Measurements from ENCODE around the gene ISG15. TPM values are rescaled to one million over a fixed set of nuclear protein-coding genes. Genes with fewer than 3 reads are reported as not detected.

ISG15 gene
- total and polyA plus RNA-seq, 2 of the 13 experiments (the other 11 are each of a cell fraction or from before 2014, with no cell fraction given), result 42.1 to 54.9 TPM

GRCh38 chr1:1000357-1001056 lies 12.8 kb upstream of the ISG15 start (continued):
- TF ChIP-seq, protein P1, sequence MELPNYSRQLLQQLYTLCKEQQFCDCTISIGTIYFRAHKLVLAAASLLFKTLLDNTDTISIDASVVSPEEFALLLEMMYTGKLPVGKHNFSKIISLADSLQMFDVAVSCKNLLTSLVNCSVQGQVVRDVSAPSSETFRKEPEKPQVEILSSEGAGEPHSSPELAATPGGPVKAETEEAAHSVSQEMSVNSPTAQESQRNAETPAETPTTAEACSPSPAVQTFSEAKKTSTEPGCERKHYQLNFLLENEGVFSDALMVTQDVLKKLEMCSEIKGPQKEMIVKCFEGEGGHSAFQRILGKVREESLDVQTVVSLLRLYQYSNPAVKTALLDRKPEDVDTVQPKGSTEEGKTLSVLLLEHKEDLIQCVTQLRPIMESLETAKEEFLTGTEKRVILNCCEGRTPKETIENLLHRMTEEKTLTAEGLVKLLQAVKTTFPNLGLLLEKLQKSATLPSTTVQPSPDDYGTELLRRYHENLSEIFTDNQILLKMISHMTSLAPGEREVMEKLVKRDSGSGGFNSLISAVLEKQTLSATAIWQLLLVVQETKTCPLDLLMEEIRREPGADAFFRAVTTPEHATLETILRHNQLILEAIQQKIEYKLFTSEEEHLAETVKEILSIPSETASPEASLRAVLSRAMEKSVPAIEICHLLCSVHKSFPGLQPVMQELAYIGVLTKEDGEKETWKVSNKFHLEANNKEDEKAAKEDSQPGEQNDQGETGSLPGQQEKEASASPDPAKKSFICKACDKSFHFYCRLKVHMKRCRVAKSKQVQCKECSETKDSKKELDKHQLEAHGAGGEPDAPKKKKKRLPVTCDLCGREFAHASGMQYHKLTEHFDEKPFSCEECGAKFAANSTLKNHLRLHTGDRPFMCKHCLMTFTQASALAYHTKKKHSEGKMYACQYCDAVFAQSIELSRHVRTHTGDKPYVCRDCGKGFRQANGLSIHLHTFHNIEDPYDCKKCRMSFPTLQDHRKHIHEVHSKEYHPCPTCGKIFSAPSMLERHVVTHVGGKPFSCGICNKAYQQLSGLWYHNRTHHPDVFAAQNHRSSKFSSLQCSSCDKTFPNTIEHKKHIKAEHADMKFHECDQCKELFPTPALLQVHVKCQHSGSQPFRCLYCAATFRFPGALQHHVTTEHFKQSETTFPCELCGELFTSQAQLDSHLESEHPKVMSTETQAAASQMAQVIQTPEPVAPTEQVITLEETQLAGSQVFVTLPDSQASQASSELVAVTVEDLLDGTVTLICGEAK (IDR thresholded peaks at IDR 0.05), result no peak
- TF ChIP-seq, protein P1 (CRISPR knock-in tag; IDR thresholded peaks at IDR 0.05), result peak; percentile 69; the same call in 1 of the 2 replicates
- TF ChIP-seq ZNF724P (CRISPR knock-in tag; IDR thresholded peaks at IDR 0.05; ENCODE audit: borderline replicate concordance) (peak; percentile 94; the same call in 1 of the 2 replicates), SOX13 (IDR thresholded peaks at IDR 0.05) (no peak), SOX13 (CRISPR knock-in tag; conservative IDR thresholded peaks at IDR 0.05 in 1 of 2, IDR thresholded peaks at IDR 0.05 in 1 of 2) (peak in 1 of 2 experiments; percentile 29; a peak in 1 of 4 replicates), ZNF44 (CRISPR knock-in tag; IDR thresholded peaks at IDR 0.05) (no peak), HHEX (CRISPR knock-in tag; IDR thresholded peaks at IDR 0.05) (no peak), ZNF496 (CRISPR knock-in tag; IDR thresholded peaks at IDR 0.05; ENCODE audit: insufficient replicate concordance) (no peak), FOXO1 (CRISPR knock-in tag; IDR thresholded peaks at IDR 0.05) (0 out of 2 replicates have a peak, but pooled peaks have one; percentile 17), ZNF468 (CRISPR knock-in tag; IDR thresholded peaks at IDR 0.05) (no peak), ZNF562 (CRISPR knock-in tag; IDR thresholded peaks at IDR 0.05; ENCODE audit: borderline replicate concordance) (no peak; the same call in 1 of the 2 replicates), ARHGAP35 (CRISPR knock-in tag; IDR thresholded peaks at IDR 0.05; ENCODE audit: borderline replicate concordance) (peak; percentile 78)
- TF ChIP-seq, protein P2, sequence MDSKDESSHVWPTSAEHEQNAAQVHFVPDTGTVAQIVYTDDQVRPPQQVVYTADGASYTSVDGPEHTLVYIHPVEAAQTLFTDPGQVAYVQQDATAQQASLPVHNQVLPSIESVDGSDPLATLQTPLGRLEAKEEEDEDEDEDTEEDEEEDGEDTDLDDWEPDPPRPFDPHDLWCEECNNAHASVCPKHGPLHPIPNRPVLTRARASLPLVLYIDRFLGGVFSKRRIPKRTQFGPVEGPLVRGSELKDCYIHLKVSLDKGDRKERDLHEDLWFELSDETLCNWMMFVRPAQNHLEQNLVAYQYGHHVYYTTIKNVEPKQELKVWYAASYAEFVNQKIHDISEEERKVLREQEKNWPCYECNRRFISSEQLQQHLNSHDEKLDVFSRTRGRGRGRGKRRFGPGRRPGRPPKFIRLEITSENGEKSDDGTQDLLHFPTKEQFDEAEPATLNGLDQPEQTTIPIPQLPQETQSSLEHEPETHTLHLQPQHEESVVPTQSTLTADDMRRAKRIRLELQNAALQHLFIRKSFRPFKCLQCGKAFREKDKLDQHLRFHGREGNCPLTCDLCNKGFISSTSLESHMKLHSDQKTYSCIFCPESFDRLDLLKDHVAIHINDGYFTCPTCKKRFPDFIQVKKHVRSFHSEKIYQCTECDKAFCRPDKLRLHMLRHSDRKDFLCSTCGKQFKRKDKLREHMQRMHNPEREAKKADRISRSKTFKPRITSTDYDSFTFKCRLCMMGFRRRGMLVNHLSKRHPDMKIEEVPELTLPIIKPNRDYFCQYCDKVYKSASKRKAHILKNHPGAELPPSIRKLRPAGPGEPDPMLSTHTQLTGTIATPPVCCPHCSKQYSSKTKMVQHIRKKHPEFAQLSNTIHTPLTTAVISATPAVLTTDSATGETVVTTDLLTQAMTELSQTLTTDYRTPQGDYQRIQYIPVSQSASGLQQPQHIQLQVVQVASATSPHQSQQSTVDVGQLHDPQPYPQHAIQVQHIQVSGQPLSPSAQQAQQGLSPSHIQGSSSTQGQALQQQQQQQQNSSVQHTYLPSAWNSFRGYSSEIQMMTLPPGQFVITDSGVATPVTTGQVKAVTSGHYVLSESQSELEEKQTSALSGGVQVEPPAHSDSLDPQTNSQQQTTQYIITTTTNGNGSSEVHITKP (CRISPR knock-in tag; IDR thresholded peaks at IDR 0.05; ENCODE audit: low read depth), result 0 out of 2 replicates have a peak, but pooled peaks have one; percentile 5
- TF ChIP-seq, protein P3, sequence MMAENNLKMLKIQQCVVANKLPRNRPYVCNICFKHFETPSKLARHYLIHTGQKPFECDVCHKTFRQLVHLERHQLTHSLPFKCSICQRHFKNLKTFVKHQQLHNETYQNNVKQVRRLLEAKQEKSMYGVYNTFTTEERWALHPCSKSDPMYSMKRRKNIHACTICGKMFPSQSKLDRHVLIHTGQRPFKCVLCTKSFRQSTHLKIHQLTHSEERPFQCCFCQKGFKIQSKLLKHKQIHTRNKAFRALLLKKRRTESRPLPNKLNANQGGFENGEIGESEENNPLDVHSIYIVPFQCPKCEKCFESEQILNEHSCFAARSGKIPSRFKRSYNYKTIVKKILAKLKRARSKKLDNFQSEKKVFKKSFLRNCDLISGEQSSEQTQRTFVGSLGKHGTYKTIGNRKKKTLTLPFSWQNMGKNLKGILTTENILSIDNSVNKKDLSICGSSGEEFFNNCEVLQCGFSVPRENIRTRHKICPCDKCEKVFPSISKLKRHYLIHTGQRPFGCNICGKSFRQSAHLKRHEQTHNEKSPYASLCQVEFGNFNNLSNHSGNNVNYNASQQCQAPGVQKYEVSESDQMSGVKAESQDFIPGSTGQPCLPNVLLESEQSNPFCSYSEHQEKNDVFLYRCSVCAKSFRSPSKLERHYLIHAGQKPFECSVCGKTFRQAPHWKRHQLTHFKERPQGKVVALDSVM (CRISPR knock-in tag; IDR thresholded peaks at IDR 0.05), result peak; percentile 64; the same call in 1 of the 2 replicates

Measured in HepG2 (cell line).